Suprapubic skin (tissue), 3 donors: ENCODE measurements around the gene KRT4.

Experiments
- EP300 ChIP-seq: sonication (generic); formaldehyde crosslinking; IDR thresholded peaks from one replicate; pipeline ENCODE4 v1.6.1; 2017; ENCODE audit warnings: antibody characterized with exemption
- TF ChIP-seq, protein P1 (sequence below), 2 donors: fragments of 200-600 bp in 1 of 2; fragments of 450-650 bp in 1 of 2; sonication (generic) in 1 of 2; IDR thresholded peaks; one replicate each; pipeline ENCODE4 v1.5.1; 2016 to 2019; ENCODE audit warnings: antibody characterized with exemption in 2 of 2, mild to moderate bottlenecking in 1 of 2, moderate library complexity in 1 of 2

GRCh38 chr12:52860102-52860823 lies 46.3 kb upstream of the KRT4 start:
- TF ChIP-seq, protein P1, sequence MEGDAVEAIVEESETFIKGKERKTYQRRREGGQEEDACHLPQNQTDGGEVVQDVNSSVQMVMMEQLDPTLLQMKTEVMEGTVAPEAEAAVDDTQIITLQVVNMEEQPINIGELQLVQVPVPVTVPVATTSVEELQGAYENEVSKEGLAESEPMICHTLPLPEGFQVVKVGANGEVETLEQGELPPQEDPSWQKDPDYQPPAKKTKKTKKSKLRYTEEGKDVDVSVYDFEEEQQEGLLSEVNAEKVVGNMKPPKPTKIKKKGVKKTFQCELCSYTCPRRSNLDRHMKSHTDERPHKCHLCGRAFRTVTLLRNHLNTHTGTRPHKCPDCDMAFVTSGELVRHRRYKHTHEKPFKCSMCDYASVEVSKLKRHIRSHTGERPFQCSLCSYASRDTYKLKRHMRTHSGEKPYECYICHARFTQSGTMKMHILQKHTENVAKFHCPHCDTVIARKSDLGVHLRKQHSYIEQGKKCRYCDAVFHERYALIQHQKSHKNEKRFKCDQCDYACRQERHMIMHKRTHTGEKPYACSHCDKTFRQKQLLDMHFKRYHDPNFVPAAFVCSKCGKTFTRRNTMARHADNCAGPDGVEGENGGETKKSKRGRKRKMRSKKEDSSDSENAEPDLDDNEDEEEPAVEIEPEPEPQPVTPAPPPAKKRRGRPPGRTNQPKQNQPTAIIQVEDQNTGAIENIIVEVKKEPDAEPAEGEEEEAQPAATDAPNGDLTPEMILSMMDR (IDR thresholded peaks at IDR 0.05), result no peak
- no peak for TF ChIP-seq EP300
